HL-60 (cell line): Measurements from ENCODE around the gene PRKACB.

Experiments
- DNase-seq, 2 experiments: peaks; one replicate each; pipeline ENCODE4 v3.0.0-alpha.2; 2010 to 2020; ENCODE audit warnings: low read depth in 1 of 2, low spot score in 1 of 2
- H3K27ac ChIP-seq: fragments of 250-450 bp; sonication (Bioruptor Pico); replicated peaks from 2 replicates; pipeline ENCODE4 v1.5.1; 2020; ENCODE audit warnings: mild to moderate bottlenecking, moderate library complexity
- H3K27me3 ChIP-seq: fragments of 250-450 bp; sonication (Bioruptor Pico); 2 replicates; pipeline ENCODE4 v1.5.1; 2021; ENCODE audit warnings: mild to moderate bottlenecking, moderate library complexity; ENCODE audit not compliant: insufficient read depth, poor library complexity, severe bottlenecking
- H3K4me3 ChIP-seq: replicated peaks from 2 replicates; pipeline ENCODE4 v1.5.1; 2011; ENCODE audit warnings: mild to moderate bottlenecking, control low read depth, low read length; ENCODE audit not compliant: insufficient read depth
- GABPA ChIP-seq: IDR thresholded peaks from 2 replicates; pipeline ENCODE4 v1.6.1; 2012; ENCODE audit warnings: low read depth
- POLR2AphosphoS5 ChIP-seq: IDR thresholded peaks from 2 replicates; pipeline ENCODE4 v1.6.1; 2012; ENCODE audit warnings: low read depth
- SPI1 ChIP-seq: IDR thresholded peaks from 2 replicates; pipeline ENCODE4 v1.6.1; 2012; ENCODE audit warnings: low read depth, mild to moderate bottlenecking, borderline replicate concordance
- TF ChIP-seq, protein P1 (sequence below): IDR thresholded peaks from 2 replicates; pipeline ENCODE4 v1.6.1; 2012; ENCODE audit warnings: low read depth; ENCODE audit not compliant: insufficient replicate concordance
- TF ChIP-seq, protein P2 (sequence below): IDR thresholded peaks from one replicate; pipeline ENCODE4 v1.5.1; 2011; ENCODE audit warnings: low read length, control low read depth, inconsistent platforms; ENCODE audit not compliant: insufficient read depth

Gene PRKACB

DNA sequence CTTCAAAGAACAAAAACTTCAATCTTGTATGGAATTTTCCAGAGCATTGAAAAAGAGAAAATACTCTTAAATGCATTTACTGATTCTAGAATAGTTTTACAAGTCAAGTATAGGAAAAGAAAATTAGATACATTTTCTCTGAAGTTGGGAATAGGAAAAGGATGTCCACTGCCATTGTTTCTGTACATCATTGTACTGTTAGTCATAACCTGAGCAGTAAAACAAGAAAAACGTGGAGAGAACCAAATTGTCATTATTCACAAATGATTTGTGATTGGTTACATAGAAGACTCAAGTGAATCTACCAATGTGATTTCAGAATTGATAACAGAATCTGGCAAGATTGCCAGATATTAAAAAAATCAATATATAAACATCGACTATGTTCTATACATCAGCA lies 27.4 kb downstream of the PRKACB start:
- Histone ChIP-seq H3K27me3 (no peaks in the 10 kb centered on the region), H3K27ac (no peak overlapping the region), H3K4me3 (no peak overlapping the region)
- no peak for DNase-seq
- TF ChIP-seq GABPA (no peak), POLR2AphosphoS5 (no peak), SPI1 (no peak)
- TF ChIP-seq, protein P1, sequence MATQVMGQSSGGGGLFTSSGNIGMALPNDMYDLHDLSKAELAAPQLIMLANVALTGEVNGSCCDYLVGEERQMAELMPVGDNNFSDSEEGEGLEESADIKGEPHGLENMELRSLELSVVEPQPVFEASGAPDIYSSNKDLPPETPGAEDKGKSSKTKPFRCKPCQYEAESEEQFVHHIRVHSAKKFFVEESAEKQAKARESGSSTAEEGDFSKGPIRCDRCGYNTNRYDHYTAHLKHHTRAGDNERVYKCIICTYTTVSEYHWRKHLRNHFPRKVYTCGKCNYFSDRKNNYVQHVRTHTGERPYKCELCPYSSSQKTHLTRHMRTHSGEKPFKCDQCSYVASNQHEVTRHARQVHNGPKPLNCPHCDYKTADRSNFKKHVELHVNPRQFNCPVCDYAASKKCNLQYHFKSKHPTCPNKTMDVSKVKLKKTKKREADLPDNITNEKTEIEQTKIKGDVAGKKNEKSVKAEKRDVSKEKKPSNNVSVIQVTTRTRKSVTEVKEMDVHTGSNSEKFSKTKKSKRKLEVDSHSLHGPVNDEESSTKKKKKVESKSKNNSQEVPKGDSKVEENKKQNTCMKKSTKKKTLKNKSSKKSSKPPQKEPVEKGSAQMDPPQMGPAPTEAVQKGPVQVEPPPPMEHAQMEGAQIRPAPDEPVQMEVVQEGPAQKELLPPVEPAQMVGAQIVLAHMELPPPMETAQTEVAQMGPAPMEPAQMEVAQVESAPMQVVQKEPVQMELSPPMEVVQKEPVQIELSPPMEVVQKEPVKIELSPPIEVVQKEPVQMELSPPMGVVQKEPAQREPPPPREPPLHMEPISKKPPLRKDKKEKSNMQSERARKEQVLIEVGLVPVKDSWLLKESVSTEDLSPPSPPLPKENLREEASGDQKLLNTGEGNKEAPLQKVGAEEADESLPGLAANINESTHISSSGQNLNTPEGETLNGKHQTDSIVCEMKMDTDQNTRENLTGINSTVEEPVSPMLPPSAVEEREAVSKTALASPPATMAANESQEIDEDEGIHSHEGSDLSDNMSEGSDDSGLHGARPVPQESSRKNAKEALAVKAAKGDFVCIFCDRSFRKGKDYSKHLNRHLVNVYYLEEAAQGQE, result no peak
- TF ChIP-seq, protein P2, sequence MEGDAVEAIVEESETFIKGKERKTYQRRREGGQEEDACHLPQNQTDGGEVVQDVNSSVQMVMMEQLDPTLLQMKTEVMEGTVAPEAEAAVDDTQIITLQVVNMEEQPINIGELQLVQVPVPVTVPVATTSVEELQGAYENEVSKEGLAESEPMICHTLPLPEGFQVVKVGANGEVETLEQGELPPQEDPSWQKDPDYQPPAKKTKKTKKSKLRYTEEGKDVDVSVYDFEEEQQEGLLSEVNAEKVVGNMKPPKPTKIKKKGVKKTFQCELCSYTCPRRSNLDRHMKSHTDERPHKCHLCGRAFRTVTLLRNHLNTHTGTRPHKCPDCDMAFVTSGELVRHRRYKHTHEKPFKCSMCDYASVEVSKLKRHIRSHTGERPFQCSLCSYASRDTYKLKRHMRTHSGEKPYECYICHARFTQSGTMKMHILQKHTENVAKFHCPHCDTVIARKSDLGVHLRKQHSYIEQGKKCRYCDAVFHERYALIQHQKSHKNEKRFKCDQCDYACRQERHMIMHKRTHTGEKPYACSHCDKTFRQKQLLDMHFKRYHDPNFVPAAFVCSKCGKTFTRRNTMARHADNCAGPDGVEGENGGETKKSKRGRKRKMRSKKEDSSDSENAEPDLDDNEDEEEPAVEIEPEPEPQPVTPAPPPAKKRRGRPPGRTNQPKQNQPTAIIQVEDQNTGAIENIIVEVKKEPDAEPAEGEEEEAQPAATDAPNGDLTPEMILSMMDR, result no peak

DNA sequence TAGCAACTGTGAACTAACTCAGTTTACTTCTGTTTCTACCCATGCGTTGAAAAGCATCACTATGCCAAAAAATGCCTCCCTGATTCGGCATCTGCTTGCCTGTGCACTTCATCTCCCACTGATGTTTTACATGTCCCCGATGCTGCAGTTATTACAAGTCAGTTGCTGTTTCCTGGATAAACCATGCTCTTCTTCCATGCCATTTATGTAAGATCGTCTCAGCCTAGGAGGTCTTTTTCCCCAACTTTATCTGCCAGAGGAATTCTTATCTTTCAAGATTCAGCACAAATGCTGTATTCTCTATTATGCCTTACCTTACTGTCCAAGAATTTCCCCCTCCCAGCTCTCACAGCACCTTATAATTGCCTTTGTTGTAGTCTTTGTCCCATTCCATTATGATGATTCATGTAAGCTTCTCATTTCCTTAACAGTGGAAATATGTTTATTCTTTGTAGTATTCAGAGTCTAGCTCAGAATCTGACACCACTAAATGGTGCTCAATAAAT lies 30.0 kb downstream of the PRKACB start:
- DNase-seq, result no peak
- Histone ChIP-seq H3K27me3 (no peaks in the 10 kb centered on the region), H3K4me3 (no peak overlapping the region), H3K27ac (no peak overlapping the region)
- TF ChIP-seq, protein P2, result no peak
- no peak for TF ChIP-seq POLR2AphosphoS5
- no peak for TF ChIP-seq SPI1
- TF ChIP-seq GABPA, result no peak
- TF ChIP-seq, protein P1, result no peak

DNA sequence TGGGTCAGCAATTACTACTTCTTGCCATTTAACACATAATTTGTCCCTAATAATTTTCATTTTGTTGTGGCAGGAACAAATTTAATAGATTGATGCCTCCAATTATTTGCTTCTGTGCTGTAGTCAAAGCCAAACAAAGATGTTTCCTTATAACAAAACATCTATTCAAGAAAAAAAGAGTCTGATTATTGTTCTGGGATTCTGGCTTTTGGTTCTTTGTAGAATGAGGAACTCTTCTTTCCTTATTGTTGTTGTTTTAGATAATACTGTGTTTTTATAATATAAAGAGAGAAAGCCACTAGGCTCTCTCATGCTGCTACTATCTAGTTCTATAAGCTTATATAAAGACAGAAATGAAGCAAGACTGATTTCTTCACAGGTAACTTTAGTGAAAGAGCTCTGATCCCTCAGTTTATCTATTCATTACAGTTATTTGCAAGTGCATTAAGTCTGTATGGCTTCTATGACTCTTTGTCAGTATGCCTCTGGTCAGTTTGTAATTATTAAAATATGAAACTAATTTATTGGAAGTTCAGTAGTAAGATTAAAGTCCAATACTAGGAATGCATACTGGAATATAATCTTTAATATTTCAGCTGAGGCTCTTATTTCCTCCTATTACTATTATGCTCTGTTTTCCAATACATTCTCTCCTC lies 37.4 kb downstream of the PRKACB start:
- no peak for DNase-seq
- Histone ChIP-seq H3K27me3 (no peaks in the 10 kb centered on the region), H3K27ac (no peak overlapping the region), H3K4me3 (no peak overlapping the region)
- TF ChIP-seq POLR2AphosphoS5 (no peak), GABPA (no peak), SPI1 (no peak)
- TF ChIP-seq, protein P1, result no peak
- TF ChIP-seq, protein P2, result no peak
